GM12873 (cell line): Measurements from ENCODE around the gene ATR.

Experiments
- TF ChIP-seq, protein P1 (sequence below): IDR thresholded peaks from 2 replicates; pipeline ENCODE4 v1.5.1; 2012; ENCODE audit warnings: low read depth, mild to moderate bottlenecking, moderate library complexity, low read length, control low read depth; ENCODE audit not compliant: insufficient read depth; ENCODE audit errors: missing control alignments

The ATR gene

DNA sequence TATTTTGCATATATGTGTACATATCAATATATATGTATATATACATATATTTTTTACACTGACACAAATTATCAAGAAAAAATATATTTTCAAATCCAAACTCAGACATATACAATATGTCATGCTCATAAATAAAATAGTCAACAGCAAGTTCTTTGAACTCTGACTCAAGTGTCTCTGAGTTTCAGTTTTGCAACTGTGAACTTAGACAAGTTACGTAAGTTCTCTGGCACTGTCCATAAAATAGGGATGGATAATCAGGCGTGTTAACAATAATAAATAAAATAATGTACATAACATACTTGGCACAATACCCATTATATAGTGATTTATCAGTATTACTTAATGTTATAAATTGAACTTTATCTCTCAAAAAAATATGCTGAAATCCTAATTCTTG is 118.6 kb downstream of the ATR start:
- TF ChIP-seq, protein P1, sequence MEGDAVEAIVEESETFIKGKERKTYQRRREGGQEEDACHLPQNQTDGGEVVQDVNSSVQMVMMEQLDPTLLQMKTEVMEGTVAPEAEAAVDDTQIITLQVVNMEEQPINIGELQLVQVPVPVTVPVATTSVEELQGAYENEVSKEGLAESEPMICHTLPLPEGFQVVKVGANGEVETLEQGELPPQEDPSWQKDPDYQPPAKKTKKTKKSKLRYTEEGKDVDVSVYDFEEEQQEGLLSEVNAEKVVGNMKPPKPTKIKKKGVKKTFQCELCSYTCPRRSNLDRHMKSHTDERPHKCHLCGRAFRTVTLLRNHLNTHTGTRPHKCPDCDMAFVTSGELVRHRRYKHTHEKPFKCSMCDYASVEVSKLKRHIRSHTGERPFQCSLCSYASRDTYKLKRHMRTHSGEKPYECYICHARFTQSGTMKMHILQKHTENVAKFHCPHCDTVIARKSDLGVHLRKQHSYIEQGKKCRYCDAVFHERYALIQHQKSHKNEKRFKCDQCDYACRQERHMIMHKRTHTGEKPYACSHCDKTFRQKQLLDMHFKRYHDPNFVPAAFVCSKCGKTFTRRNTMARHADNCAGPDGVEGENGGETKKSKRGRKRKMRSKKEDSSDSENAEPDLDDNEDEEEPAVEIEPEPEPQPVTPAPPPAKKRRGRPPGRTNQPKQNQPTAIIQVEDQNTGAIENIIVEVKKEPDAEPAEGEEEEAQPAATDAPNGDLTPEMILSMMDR: no peak

DNA sequence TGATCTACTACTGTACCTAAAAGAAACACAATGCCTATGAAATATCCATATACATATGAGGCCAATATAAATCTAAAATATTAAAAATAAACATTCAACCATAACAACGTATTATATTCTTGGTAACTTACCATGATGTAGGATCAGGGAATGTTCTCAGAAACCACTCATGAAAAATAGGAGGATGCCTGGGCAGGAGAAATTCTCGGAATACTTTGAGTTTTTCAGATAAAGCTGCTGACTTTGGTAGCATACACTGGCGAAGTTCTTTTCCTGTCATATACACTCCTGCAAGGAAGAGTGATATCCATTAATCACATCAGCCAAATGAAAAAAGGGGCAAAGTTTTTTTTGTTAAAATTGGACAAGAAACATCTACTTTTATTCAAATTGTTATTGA is 119.4 kb downstream of the ATR start:
- TF ChIP-seq, protein P1: no peak

DNA sequence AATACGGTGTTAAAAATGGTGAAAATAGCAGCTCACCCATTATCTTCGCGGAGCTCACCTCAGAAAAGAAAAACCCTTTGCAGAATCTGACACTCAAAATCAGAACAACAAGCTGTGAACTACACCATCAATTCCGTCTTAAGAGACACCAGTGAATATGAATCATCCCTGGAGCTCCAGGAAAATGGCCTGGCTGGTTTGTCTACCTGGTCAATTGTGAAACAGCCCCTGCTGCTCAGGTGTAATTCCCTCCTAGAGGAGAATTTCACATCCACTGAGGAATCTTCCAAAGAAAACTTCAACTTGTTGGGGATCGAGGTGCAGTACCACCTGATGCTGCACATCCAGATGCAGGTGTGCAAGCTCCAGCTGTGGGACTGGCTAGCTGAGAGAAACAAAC is 127.7 kb downstream of the ATR start:
- TF ChIP-seq, protein P1: no peak

DNA sequence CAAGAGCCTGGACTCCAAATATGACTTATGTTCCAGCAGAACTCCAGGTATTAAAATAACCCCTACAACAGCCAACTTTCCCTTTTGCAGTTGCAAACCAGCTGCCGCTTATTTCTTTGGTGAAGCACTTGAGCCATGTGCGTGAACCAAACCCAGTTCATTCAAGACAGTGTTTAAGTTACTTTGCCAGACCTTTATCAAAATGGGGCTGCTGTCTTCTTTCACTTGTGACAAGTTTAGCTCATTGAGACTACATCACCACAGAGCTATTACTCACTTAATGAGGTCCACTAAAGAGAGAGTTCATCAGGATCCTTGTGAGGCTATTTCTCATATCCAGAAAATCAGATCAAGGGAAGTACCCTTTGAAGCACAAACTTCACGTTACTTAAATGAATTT is 128.3 kb downstream of the ATR start:
- TF ChIP-seq, protein P1: no peak

DNA sequence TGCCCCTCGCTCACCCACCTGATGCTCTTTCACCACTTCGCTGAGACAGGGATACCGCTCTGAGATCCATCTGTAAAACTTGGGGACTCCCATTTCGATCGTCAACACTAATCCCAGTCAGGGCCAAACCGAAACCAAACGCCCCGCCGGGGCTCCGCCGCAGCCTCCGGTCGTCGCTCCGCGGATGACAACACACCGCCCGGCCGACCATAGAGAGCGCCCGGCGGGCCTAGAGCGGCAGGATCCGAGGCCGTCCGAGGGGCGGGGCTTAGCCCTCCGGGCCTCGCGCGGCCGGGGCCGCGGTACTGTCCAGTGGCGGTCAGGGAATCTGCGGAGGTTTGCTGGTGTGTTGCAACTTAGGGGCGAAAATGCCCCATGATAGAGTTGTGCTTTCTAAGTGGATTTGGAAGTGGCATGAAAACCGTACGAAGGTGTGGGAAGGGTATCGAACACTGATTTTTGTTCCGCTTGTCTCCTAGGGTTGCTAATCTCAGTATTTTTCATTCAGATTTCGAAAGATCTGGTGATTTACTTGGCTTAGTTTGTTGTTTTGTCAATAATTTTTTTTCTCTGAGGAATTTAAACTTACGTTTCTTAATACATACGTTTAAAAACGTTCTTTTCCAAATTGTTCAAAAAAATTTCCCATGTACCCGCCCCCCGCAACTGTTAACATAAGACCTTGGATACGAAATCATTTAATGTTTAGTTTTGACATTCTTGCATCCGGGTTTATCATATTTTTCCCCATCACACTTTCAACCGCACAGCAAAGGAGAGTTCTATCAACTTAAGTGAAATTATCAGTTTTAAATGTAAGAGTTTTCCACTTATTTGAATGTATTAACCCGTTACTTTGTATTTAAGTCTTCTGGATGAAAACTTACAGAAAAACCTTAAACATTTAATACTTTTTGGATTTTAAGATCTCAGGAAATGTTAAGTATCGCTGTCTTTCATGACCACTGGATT is 130.4 kb downstream of the ATR start, which contains the start of gene XRN1:
XRN1 (minus strand) TSS at position 186 of the 972 bp plus-strand sequence; CDS start at position 93, 93 bp downstream.
- TF ChIP-seq, protein P1: no peak

DNA sequence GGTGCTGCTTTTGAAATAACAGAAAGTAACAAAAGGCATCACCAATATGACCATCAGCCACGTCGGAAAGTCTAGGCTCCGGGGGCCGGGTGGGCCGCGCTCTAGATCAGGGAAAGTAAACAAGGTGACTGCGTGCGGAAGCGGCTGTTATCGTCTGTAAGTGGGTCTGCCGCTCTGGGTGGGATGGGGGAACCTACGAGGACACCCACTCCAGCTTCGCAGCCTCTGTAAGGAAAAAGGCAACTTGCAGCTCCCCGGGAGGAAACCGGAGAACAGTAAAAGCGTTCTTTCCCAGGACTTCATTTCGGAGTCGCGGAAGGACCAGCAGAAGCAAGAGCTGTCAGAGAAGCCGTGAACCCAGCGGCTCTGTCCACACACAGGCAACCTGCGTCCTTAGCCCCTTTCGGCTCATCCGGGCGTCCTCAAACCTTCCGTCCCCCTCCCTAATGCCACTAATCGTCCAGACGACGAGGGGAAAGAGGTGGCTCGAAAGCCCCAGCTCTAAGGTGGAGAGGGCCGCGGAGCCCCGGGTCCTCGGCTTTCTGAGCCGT is 131.2 kb downstream of the ATR start:
- TF ChIP-seq, protein P1: no peak

DNA sequence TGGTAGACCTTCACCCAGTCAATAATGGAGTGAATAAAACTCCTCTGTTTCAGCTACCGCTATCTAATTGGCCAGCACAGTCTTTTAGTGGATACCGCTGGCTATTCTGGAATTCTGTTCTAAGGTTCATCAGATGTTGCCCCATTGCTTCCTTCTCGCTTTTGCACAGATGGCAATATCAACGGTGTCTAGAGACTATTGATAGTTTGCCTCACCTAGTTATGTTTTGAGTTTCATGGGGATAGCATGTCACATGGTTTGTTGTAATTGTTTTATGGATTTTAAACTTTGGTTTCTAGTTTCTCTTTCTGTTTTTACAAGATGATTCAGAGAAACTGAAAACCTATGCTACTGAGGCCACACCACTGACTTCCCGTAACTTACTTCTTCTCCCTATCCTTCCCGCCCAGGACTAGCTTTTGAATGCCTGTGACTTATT is 132.7 kb downstream of the ATR start:
- TF ChIP-seq, protein P1: no peak
